Dermis microvascular lymphatic vessel endothelial cell (primary cell): ENCODE results near the gene SARNP. TPM values are rescaled to one million over a fixed set of nuclear protein-coding genes. Genes with fewer than 3 reads are reported as not detected.

Source experiments
- DNase-seq, 2 donors: peaks; one replicate each; pipeline versions ENCODE4 v3.0.0 to v3.0.0-alpha.2; 2010; ENCODE audit warnings: low read depth in 2 of 2
- total RNA-seq: library from RNA; depleted of rRNA; stranded (reverse); fragments of >200 nt; gene quantifications from 2 replicates; pipeline ENCODE4 v1.2.1, GENCODE V29; 2014

The SARNP gene
- total RNA-seq, 1 donor from 2014 or later: 84.7 TPM

- DNase-seq: no peak
These were observed 90.6 kb downstream of the SARNP start for GRCh38 chr12:55726971-55727370.

- no peak for DNase-seq
These were observed 92.0 kb downstream of the SARNP start for GRCh38 chr12:55725556-55725955.

GRCh38 chr12:55724940-55725309 lies 92.6 kb downstream of the SARNP start:
- DNase-seq: no peak

- DNase-seq: peak in 1 of 2 donors; percentile 66
These were observed 93.1 kb downstream of the SARNP start for GRCh38 chr12:55724226-55724939.

- no peak for DNase-seq
These were observed 93.9 kb downstream of the SARNP start for GRCh38 chr12:55723516-55724225.

GRCh38 chr12:55722948-55723347 lies 94.6 kb downstream of the SARNP start:
- no peak for DNase-seq

- no peak for DNase-seq
These were observed 95.8 kb downstream of the SARNP start for GRCh38 chr12:55721601-55722213.

- peak in 1 of 2 donors; percentile 86 for DNase-seq
These were observed 96.6 kb downstream of the SARNP start for GRCh38 chr12:55720894-55721444.

GRCh38 chr12:55720071-55720564 lies 97.4 kb downstream of the SARNP start, which contains the start of gene RDH5:
RDH5 (plus strand) TSS chr12:55720393; CDS start chr12:55721185, 792 bp downstream.
- DNase-seq: no peak

- DNase-seq: no peak
These were observed 98.2 kb downstream of the SARNP start for GRCh38 chr12:55719371-55719770.

GRCh38 chr12:55718624-55719275 lies 98.8 kb downstream of the SARNP start:
- no peak for DNase-seq

GRCh38 chr12:55718015-55718414 lies 99.5 kb downstream of the SARNP start:
- no peak for DNase-seq

GRCh38 chr12:55717011-55718007 lies 100.2 kb downstream of the SARNP start:
- peak in 1 of 2 donors; percentile 34 for DNase-seq

GRCh38 chr12:55716582-55716957 lies 101.0 kb downstream of the SARNP start:
- no peak for DNase-seq

- peak; percentile 80 to 88 for DNase-seq
These were observed 101.5 kb downstream of the SARNP start, which contains the start of gene BLOC1S1 for GRCh38 chr12:55715833-55716581. BLOC1S1 (plus strand) TSS chr12:55716046; CDS start chr12:55716052, 6 bp downstream.

GRCh38 chr12:55715169-55715764 lies 102.3 kb downstream of the SARNP start:
- DNase-seq: no peak

GRCh38 chr12:55713721-55714120 lies 103.8 kb downstream of the SARNP start:
- DNase-seq: no peak

GRCh38 chr12:55712700-55713415 lies 104.7 kb downstream of the SARNP start:
- DNase-seq: no peak
